Panc1 (cell line): Measurements from ENCODE around the gene ENOPH1. TPM values are rescaled to one million over a fixed set of nuclear protein-coding genes. Genes with fewer than 3 reads are reported as not detected.

Source experiments
- ATAC-seq: fragments of 200-7000 bp; cut with Tn5 transposase; 2 replicates; pipeline ENCODE4 v1.9.1; 2020; ENCODE audit warnings: mild to moderate bottlenecking, moderate library complexity
- BruUV-seq: library from RNA; stranded (reverse); fragments of 400-500 nt; replicated peaks from 2 replicates; lab custom pipeline; 2021; lab: Mats Ljungman, UMichigan
- CTCF ChIA-PET: fragments of 300-600 bp; sonication (Branson Sonifier 250); formaldehyde crosslinking; loops from one replicate; lab custom pipeline; 2022; ENCODE audit warnings: antibody characterized with exemption; lab: Charles Lee
- POLR2A ChIA-PET: fragments of 300-600 bp; sonication (Branson Sonifier 250); formaldehyde crosslinking; loops from one replicate; lab custom pipeline; 2022; ENCODE audit warnings: antibody characterized with exemption; lab: Charles Lee
- DNase-seq: peaks from one replicate; pipeline ENCODE4 v3.0.0-alpha.2; 2010; ENCODE audit warnings: low read depth, low spot score
- H3K27ac ChIP-seq: 2 replicates; pipeline ENCODE4 v1.5.1; 2011; ENCODE audit warnings: mild to moderate bottlenecking, low read length, inconsistent platforms
- H3K27me3 ChIP-seq: fragments of 200-500 bp; sonication (Bioruptor generic); 2 replicates; pipeline ENCODE4 v1.6.0; 2014; ENCODE audit warnings: low read length, inconsistent platforms; ENCODE audit not compliant: control insufficient read depth, insufficient read depth
- H3K36me3 ChIP-seq: fragments of 200-500 bp; sonication (Bioruptor generic); 2 replicates; pipeline ENCODE4 v1.5.1; 2014; ENCODE audit warnings: inconsistent platforms, mild to moderate bottlenecking, low read length, moderate library complexity; ENCODE audit not compliant: control insufficient read depth, insufficient read depth
- H3K4me1 ChIP-seq: 2 replicates; pipeline ENCODE4 v1.5.1; 2011; ENCODE audit warnings: inconsistent platforms, mild to moderate bottlenecking, low read length, moderate library complexity; ENCODE audit not compliant: control insufficient read depth, insufficient read depth
- H3K4me3 ChIP-seq, 2 experiments: 2 replicates each; pipeline ENCODE4 v1.5.1; 2011 to 2012; ENCODE audit warnings: low read depth in 2 of 2, low read length in 2 of 2, mild to moderate bottlenecking in 2 of 2, inconsistent platforms in 1 of 2, moderate library complexity in 1 of 2
- H3K9me3 ChIP-seq: fragments of 200-500 bp; sonication (Bioruptor generic); 2 replicates; pipeline ENCODE4 v1.5.1; 2014; ENCODE audit warnings: low read depth, mild to moderate bottlenecking, inconsistent platforms, low read length, moderate library complexity; ENCODE audit not compliant: control insufficient read depth, insufficient read depth
- POLR2AphosphoS5 ChIP-seq: IDR thresholded peaks from 2 replicates; pipeline ENCODE4 v1.6.1; 2012; ENCODE audit warnings: mild to moderate bottlenecking, low read depth, low read length, moderate library complexity
- REST ChIP-seq, 2 experiments: IDR thresholded peaks; 2 replicates each; pipeline ENCODE4 v1.6.1; 2011 to 2012; ENCODE audit warnings: low read depth in 2 of 2, control low read depth in 1 of 2, low read length in 1 of 2, mild to moderate bottlenecking in 1 of 2, moderate library complexity in 1 of 2; ENCODE audit not compliant: insufficient read depth in 1 of 2
- SIN3A ChIP-seq: IDR thresholded peaks from 2 replicates; pipeline ENCODE4 v1.6.1; 2012; ENCODE audit warnings: low read depth, mild to moderate bottlenecking, low read length, moderate library complexity, borderline replicate concordance; ENCODE audit not compliant: insufficient read depth
- TCF7L2 ChIP-seq: IDR thresholded peaks from 2 replicates; pipeline ENCODE4 v1.6.1; 2011; ENCODE audit warnings: mild to moderate bottlenecking, low read depth, low read length, inconsistent platforms
- in situ Hi-C: cut with HindIII; loops from 2 replicates; pipeline ENCODE4 v1.10.0; 2016; ENCODE audit warnings: low sequenced_read_pairs, low pct_unique_long_range_greater_than_20kb
- intact Hi-C: fragments of 100-400 bp; cut with micrococcal nuclease; formaldehyde crosslinking; loops from one replicate; pipeline ENCODE4 v1.10.0; 2022; ENCODE audit not compliant: unreplicated experiment
- total RNA-seq: library from RNA; stranded (reverse); gene quantifications from one replicate; pipeline ENCODE4 v1.2.1, GENCODE V29; 2021; ENCODE audit not compliant: unreplicated experiment
- TF ChIP-seq, protein P1 (sequence below): fragments of 450-650 bp; IDR thresholded peaks from 2 replicates; pipeline ENCODE4 v1.5.1; 2017; ENCODE audit warnings: mild to moderate bottlenecking

ENOPH1 gene
- total RNA-seq, 1 experiment from 2014 or later, result 34.7 TPM

GRCh38 chr4:82457266-82457665 is 26.9 kb downstream of the ENOPH1 start:
- no peaks in the 10 kb centered on the region for H3K27me3 ChIP-seq
- DNase-seq, result no peak
- H3K4me3 ChIP-seq, result no peak overlapping the region
- intact Hi-C loops (no loop called here), in situ Hi-C loops (no loop called here)
- TF ChIP-seq TCF7L2 (no peak), POLR2AphosphoS5 (no peak), SIN3A (no peak), REST (IDR thresholded peaks at IDR 0.05; ENCODE audit: insufficient read depth in 1 of 2, low read depth in 2 of 2, low read length in 1 of 2) (no peak)
- TF ChIP-seq, protein P1, sequence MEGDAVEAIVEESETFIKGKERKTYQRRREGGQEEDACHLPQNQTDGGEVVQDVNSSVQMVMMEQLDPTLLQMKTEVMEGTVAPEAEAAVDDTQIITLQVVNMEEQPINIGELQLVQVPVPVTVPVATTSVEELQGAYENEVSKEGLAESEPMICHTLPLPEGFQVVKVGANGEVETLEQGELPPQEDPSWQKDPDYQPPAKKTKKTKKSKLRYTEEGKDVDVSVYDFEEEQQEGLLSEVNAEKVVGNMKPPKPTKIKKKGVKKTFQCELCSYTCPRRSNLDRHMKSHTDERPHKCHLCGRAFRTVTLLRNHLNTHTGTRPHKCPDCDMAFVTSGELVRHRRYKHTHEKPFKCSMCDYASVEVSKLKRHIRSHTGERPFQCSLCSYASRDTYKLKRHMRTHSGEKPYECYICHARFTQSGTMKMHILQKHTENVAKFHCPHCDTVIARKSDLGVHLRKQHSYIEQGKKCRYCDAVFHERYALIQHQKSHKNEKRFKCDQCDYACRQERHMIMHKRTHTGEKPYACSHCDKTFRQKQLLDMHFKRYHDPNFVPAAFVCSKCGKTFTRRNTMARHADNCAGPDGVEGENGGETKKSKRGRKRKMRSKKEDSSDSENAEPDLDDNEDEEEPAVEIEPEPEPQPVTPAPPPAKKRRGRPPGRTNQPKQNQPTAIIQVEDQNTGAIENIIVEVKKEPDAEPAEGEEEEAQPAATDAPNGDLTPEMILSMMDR, result no peak
- ChIA-PET POLR2A (no interaction called here), CTCF (no interaction called here)
- no peak overlapping the region for H3K27ac ChIP-seq
- no peaks in the 10 kb centered on the region for H3K4me1 ChIP-seq
- BruUV-seq, result no TSS peak
- H3K9me3 ChIP-seq, result no peaks in the 10 kb centered on the region
- no peak for ATAC-seq
- peaks cover 9% of the 10 kb centered on the region; the same call in 1 of the 2 replicates for H3K36me3 ChIP-seq

GRCh38 chr4:82458729-82459128 is 28.3 kb downstream of the ENOPH1 start:
- Histone ChIP-seq H3K4me3 (no peak overlapping the region), H3K27ac (no peak overlapping the region), H3K27me3 (no peaks in the 10 kb centered on the region), H3K4me1 (no peaks in the 10 kb centered on the region), H3K9me3 (no peaks in the 10 kb centered on the region), H3K36me3 (peaks cover 6% of the 10 kb centered on the region; the same call in 1 of the 2 replicates)
- ATAC-seq (no peak), DNase-seq (no peak)
- ChIA-PET CTCF (no interaction called here), POLR2A (no interaction called here)
- intact Hi-C loops, result no loop called here
- no peak for TF ChIP-seq POLR2AphosphoS5
- no peak for TF ChIP-seq SIN3A
- TF ChIP-seq, protein P1, result no peak
- no peak for TF ChIP-seq TCF7L2
- no peak for TF ChIP-seq REST (IDR thresholded peaks at IDR 0.05; ENCODE audit: insufficient read depth in 1 of 2, low read depth in 2 of 2, low read length in 1 of 2)
- no TSS peak for BruUV-seq
- in situ Hi-C loops, result no loop called here
